Activated naive CD4-positive, alpha-beta T cell treated with anti-CD3 and anti-CD28 coated beads, Interleukin-2, amount 50 U/mL, for 16 hours (primary cell): ENCODE measurements around the gene DMRT2.
A peak's percentile ranks its signal among the peaks of the same experiment; 100 is the strongest.

Experiments
- DNase-seq: peaks from one replicate; pipeline ENCODE4 v3.0.0-alpha.2; 2020

The DMRT2 gene

GRCh38 chr9:1050125-1050895, at the start of gene DMRT2:
DMRT2 (plus strand) TSS chr9:1050357; CDS start chr9:1051614, 1,257 bp downstream.
- DNase-seq = no peak

GRCh38 chr9:1001838-1002237, 48.3 kb upstream of the DMRT2 start:
- DNase-seq = no peak

GRCh38 chr9:1002678-1003077, 47.5 kb upstream of the DMRT2 start:
- no peak for DNase-seq

GRCh38 chr9:1005043-1005667, 45.0 kb upstream of the DMRT2 start:
- DNase-seq = no peak

GRCh38 chr9:1007312-1007711, 42.8 kb upstream of the DMRT2 start:
- DNase-seq = no peak

GRCh38 chr9:1008216-1008615, 41.9 kb upstream of the DMRT2 start:
- DNase-seq = no peak

GRCh38 chr9:1009101-1009707, 41.0 kb upstream of the DMRT2 start:
- peak; percentile 74 for DNase-seq

- no peak for DNase-seq
Measured at GRCh38 chr9:1013021-1013420, 37.1 kb upstream of the DMRT2 start.

GRCh38 chr9:1014225-1014624, 35.9 kb upstream of the DMRT2 start:
- no peak for DNase-seq

- no peak for DNase-seq
Measured at GRCh38 chr9:1014640-1015039, 35.5 kb upstream of the DMRT2 start.

- peak; percentile 22 for DNase-seq
Measured at GRCh38 chr9:1018121-1018520, 32.0 kb upstream of the DMRT2 start.

- DNase-seq = no peak
Measured at GRCh38 chr9:1024112-1024511, 26.0 kb upstream of the DMRT2 start.

GRCh38 chr9:1025131-1025530, 25.0 kb upstream of the DMRT2 start:
- DNase-seq = no peak

- no peak for DNase-seq
Measured at GRCh38 chr9:1026219-1026618, 23.9 kb upstream of the DMRT2 start.

- DNase-seq = no peak
Measured at GRCh38 chr9:1028501-1029190, 21.5 kb upstream of the DMRT2 start.

- no peak for DNase-seq
Measured at GRCh38 chr9:1031951-1032601, 18.1 kb upstream of the DMRT2 start.

GRCh38 chr9:1034271-1034670, 15.9 kb upstream of the DMRT2 start:
- DNase-seq = no peak

GRCh38 chr9:1039589-1039988, 10.6 kb upstream of the DMRT2 start:
- DNase-seq = no peak

- DNase-seq = no peak
Measured at GRCh38 chr9:1042466-1042865, 7.7 kb upstream of the DMRT2 start.

GRCh38 chr9:1044643-1045042, 5.5 kb upstream of the DMRT2 start:
- no peak for DNase-seq

GRCh38 chr9:1046639-1047572, 3.3 kb upstream of the DMRT2 start:
- DNase-seq = no peak
